Immature natural killer cell (primary cell): ENCODE results near the gene RAPGEF2. TPM values are rescaled to one million over a fixed set of nuclear protein-coding genes. Genes with fewer than 3 reads are reported as not detected.
"Not testable (repeated sequence)": the region's sequence is repeated elsewhere in the genome, so short reads cannot be mapped to it uniquely, and the experiment has no call there.

Experiments used
- DNase-seq, 3 donors: peaks; one replicate each; pipeline ENCODE4 v3.0.0; 2022; ENCODE audit warnings: mixed read lengths in 1 of 3
- H3K27ac Mint-ChIP-seq, 6 donors: one replicate each; pipeline ENCODE4 v1.8.0; 2020; ENCODE audit warnings: mixed read lengths in 6 of 6, mild to moderate bottlenecking in 5 of 6, inconsistent platforms in 4 of 6, moderate library complexity in 3 of 6
- H3K27me3 Mint-ChIP-seq, 3 donors: one replicate each; pipeline ENCODE4 v1.8.0; 2020 to 2021; ENCODE audit warnings: low read depth in 3 of 3, mild to moderate bottlenecking in 3 of 3, mixed read lengths in 3 of 3, moderate library complexity in 3 of 3, inconsistent platforms in 1 of 3
- H3K36me3 Mint-ChIP-seq, 3 donors: one replicate each; pipeline ENCODE4 v1.8.0; 2020; ENCODE audit warnings: mixed read lengths in 3 of 3, inconsistent platforms in 2 of 3, mild to moderate bottlenecking in 2 of 3
- H3K4me1 Mint-ChIP-seq, 2 donors: one replicate each; pipeline ENCODE4 v1.8.0; 2020; ENCODE audit warnings: inconsistent platforms in 2 of 2, mild to moderate bottlenecking in 2 of 2, mixed read lengths in 2 of 2, moderate library complexity in 1 of 2
- H3K4me3 Mint-ChIP-seq, 5 donors: one replicate each; pipeline ENCODE4 v1.8.0; 2020; ENCODE audit warnings: mild to moderate bottlenecking in 5 of 5, mixed read lengths in 5 of 5, inconsistent platforms in 3 of 5, moderate library complexity in 3 of 5
- H3K9me3 Mint-ChIP-seq, 6 donors: one replicate each; pipeline ENCODE4 v1.8.0; 2020; ENCODE audit warnings: mild to moderate bottlenecking in 6 of 6, mixed read lengths in 6 of 6, inconsistent platforms in 4 of 6, moderate library complexity in 3 of 6
- polyA plus RNA-seq, 3 donors: library from polyadenylated mRNA; unstranded; fragments of 300-500 nt; fragmentation: Illumina TruSeq; gene quantifications; one replicate each; pipeline ENCODE4 v1.2.3, GENCODE V29; 2021

Gene RAPGEF2
- polyA plus RNA-seq, 3 donors from 2014 or later, result 0.22 to 1.7 (median 0.46) TPM

DNA sequence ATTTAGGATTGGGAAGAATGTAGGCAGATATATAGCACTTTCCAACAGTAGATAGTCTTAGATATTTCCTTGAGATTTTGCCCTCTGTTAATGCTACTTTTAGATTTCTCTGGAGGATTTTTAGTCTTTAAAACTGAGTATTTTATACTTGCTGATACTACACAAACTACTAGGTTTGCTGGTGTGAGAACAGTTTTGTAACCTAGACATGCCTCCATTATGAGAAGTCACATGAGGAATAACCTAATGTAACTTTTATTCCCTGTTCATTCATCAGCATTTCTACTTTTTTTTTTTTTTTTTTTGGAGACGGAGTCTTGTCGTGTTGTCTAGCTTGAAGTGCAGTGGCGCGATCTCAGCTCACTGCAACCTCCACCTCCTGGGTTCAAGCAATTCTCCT, 137.2 kb downstream of the RAPGEF2 start:
- Mint-ChIP-seq H3K9me3 (no peaks in the 10 kb centered on the region), H3K4me3 (no peak overlapping the region), H3K4me1 (peaks cover 17 to 29% of the 10 kb centered on the region in 2 donors), H3K27ac (peak overlapping the region in 1 of 6 donors; percentile 23), H3K27me3 (peaks cover 0 to 1% (median 0%) of the 10 kb centered on the region in 3 donors), H3K36me3 (peaks cover 0 to 7% (median 0%) of the 10 kb centered on the region in 3 donors)
- no peak for DNase-seq

DNA sequence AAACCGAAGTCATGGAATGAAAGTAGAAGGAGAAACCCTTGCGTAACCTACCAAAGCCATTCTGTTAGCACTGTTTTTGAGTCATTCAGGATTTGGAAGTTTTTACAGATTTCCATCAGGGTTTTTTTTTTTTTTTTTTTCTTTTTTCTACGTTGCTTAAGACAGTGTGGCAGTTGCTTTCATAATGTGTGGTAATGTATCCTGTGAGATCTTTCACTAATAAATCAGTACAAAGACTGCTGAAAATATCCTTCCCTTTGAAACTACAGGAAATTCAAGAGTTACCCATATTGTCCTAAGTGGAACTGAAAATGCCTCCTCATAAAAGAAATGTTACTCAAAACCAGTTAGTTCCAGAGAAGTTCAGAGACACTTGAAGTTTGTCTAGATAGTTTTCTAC, 137.8 kb downstream of the RAPGEF2 start:
- no peaks in the 10 kb centered on the region for H3K27me3 Mint-ChIP-seq
- peak overlapping the region in 1 of 6 donors; percentile 20 for H3K27ac Mint-ChIP-seq
- no peak for DNase-seq
- H3K4me1 Mint-ChIP-seq, result peaks cover 17 to 27% of the 10 kb centered on the region in 2 donors
- H3K9me3 Mint-ChIP-seq, result no peaks in the 10 kb centered on the region
- H3K4me3 Mint-ChIP-seq, result no peak overlapping the region
- H3K36me3 Mint-ChIP-seq, result peaks cover 0 to 4% (median 0%) of the 10 kb centered on the region in 3 donors

DNA sequence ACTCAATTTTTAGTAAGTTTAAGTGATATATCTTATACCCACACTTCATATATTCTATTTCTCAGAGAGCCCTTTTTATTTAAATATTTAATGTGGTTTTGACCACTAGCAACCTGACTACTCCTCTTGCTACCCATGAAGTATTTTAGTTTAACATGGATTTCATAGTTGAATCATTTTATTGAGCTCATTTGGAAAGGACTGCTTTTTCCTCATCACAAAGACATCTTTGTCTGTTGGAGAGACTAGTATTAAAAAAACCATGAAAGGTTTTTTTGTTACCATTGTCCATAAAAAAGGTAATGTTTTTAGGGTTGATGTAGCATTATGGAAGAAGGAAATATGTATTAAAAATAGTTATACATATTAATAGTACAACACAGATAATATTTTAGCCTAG, 139.5 kb downstream of the RAPGEF2 start:
- H3K4me3 Mint-ChIP-seq, result no peak overlapping the region
- no peak for DNase-seq
- peaks cover 16 to 22% of the 10 kb centered on the region in 2 donors for H3K4me1 Mint-ChIP-seq
- peaks cover 0 to 6% (median 0%) of the 10 kb centered on the region in 3 donors for H3K36me3 Mint-ChIP-seq
- peaks cover 0 to 1% (median 0%) of the 10 kb centered on the region in 3 donors for H3K27me3 Mint-ChIP-seq
- no peaks in the 10 kb centered on the region for H3K9me3 Mint-ChIP-seq
- H3K27ac Mint-ChIP-seq, result no peak overlapping the region

DNA sequence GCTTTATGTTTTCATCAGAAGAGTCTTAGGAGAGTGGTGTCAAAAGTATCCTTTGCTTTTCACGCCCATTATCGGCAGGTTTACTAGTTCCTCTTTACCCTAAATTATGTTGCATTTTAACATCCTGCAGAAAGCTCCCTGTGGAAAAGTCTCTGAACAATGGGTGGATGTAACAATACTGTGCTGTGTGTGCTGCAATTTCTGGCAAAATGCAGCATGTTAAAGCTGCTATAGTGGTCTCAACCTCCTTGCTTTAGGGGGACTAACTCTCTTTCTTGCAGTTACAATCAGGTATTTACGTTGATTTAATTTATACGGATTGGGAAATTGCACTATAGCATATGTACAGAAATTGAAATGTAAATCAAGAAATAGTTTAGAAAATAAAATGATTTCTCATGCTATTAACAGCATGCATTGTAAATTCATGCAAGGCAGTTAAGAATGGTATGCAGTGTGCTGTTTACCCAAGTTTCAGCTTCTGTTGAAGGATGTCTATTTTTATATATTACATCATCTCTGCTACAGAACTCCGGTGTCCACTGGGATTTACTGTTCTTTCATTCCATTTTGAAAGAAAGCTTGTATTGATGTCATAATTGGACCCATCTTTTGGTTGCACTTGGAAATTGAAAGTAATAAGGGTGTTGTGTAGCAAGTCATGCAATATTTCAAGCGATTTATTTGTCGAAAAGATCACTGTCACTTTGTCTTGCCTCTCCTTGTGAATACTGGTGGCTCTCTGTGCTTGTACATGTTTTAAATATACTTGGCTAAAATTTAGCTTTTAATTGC, 145.7 kb downstream of the RAPGEF2 start:
- H3K9me3 Mint-ChIP-seq, result peaks cover 0 to 6% (median 0%) of the 10 kb centered on the region in 6 donors
- no peak for DNase-seq
- peaks cover 15 to 20% of the 10 kb centered on the region in 2 donors for H3K4me1 Mint-ChIP-seq
- H3K27me3 Mint-ChIP-seq, result peaks cover 0 to 2% (median 2%) of the 10 kb centered on the region in 3 donors
- H3K4me3 Mint-ChIP-seq, result no peak overlapping the region
- H3K27ac Mint-ChIP-seq, result no peak overlapping the region
- H3K36me3 Mint-ChIP-seq, result peaks cover 0 to 14% (median 6%) of the 10 kb centered on the region in 3 donors

DNA sequence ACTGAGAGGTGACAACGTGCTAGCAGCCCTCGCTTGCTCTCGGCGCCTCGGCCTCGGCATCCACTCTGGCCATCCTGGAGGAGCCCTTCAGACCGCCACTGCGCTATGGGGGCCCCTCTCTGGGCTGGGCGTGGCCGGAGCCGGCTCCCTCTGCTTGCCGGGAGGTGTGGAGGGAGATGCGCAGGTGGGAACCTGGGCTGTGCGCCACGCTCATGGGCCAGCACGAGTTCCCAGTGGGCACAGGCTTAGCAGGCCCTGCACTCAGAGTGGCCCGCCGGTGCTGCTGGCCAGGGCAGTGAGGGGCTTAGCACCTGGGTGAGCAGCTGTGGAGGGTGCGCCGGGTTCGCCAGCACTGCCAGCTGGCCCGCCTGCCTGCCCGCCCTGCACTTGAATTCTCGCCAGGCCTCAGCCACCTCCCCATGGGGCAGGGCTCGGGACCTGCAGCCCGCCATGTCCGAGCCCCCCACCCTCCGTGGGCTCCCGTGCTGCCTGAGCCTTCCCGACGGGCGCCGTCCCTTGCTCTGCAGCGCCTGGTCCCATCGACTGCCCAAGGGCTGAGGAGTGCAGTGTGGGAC, 148.0 kb downstream of the RAPGEF2 start:
- Mint-ChIP-seq H3K9me3 (peaks cover 0 to 6% (median 0%) of the 10 kb centered on the region in 6 donors), H3K27ac (no peak overlapping the region), H3K27me3 (peaks cover 0 to 2% (median 2%) of the 10 kb centered on the region in 3 donors), H3K4me3 (no peak overlapping the region), H3K4me1 (peaks cover 15 to 20% of the 10 kb centered on the region in 2 donors), H3K36me3 (peaks cover 0 to 10% (median 6%) of the 10 kb centered on the region in 3 donors)
- no peak for DNase-seq

DNA sequence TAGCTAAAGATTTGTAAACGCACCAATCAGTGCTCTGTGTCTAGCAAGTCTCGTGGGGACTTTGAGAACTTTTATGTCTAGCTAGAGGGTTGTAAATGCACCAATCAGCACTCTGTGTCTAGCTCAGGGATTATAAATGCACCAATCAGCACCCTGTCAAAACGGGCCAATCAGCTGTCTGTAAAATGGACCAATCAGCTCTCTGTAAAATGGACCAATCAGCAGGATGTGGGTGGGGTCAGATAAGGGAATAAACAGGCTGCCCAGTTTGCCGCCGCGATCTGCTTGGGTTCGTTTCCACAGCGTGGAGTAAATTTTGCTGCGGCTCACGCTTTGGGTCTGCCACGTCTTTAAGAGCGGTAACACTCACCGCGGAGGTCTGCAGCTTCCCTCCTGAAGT, 148.7 kb downstream of the RAPGEF2 start:
- Mint-ChIP-seq H3K4me1 (peaks cover 15 to 20% of the 10 kb centered on the region in 2 donors), H3K4me3 (peak overlapping the region; percentile 57 to 84 (median 74)), H3K27ac (peak overlapping the region; percentile 64 to 90 (median 78))
- peak in 2 of 3 donors; percentile 5 to 30 for DNase-seq
- not testable (repeated sequence) for H3K27me3 Mint-ChIP-seq, H3K9me3 Mint-ChIP-seq, H3K36me3 Mint-ChIP-seq

DNA sequence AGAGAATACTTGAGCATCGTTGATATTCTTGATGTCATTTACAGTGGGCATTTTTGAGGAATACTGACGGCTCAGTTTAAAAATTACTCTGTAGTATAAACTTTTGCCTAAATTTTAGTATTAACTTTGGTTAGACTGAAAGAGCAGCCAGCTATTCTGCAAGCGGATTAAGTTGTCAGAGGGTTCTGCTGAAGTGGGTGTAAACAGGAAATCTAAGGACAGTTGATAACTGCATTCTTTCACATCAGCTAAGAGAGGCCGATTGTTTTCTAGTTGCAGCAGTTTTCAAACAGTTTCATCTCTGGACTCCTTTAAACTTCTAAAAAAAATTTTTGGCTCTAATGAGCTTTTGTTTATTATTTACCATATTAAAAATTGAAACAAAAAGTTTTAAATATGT, 149.6 kb downstream of the RAPGEF2 start:
- Mint-ChIP-seq H3K4me1 (peaks cover 15 to 20% of the 10 kb centered on the region in 2 donors), H3K9me3 (peaks cover 0 to 6% (median 0%) of the 10 kb centered on the region in 6 donors), H3K27ac (peak overlapping the region in 5 of 6 donors; percentile 37 to 90 (median 76))

DNA sequence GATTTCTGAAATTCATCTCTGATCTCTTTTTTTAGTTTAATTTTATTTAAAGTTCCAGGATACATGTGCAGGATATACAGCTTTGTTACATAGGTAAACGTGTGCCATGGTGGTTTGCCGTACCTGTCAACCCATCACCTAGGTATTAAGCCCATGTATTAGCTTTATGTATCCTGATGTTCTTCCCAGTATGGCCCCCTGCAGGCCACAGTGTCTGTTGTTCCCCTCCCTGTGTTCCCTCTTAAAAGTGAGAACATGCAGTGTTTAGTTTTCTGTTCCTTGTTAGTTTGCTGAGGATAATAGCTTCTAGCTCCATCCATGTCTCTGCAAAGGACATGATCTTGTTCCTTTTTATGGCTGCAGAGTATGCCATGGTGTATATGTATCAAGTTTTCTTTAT, 153.2 kb downstream of the RAPGEF2 start:
- peaks cover 0 to 2% (median 0%) of the 10 kb centered on the region in 3 donors for H3K27me3 Mint-ChIP-seq
- H3K4me1 Mint-ChIP-seq, result peaks cover 15 to 20% of the 10 kb centered on the region in 2 donors
- no peak for DNase-seq
- H3K9me3 Mint-ChIP-seq, result peaks cover 0 to 6% (median 0%) of the 10 kb centered on the region in 6 donors
- H3K36me3 Mint-ChIP-seq, result peaks cover 0 to 7% (median 6%) of the 10 kb centered on the region in 3 donors
- H3K4me3 Mint-ChIP-seq, result no peak overlapping the region
- peak overlapping the region in 1 of 6 donors; percentile 60 for H3K27ac Mint-ChIP-seq

More for the DNA sequence above, 149.6 kb downstream of the RAPGEF2 start:
- DNase-seq, result no peak
- peaks cover 0 to 7% (median 6%) of the 10 kb centered on the region in 3 donors for H3K36me3 Mint-ChIP-seq
- H3K27me3 Mint-ChIP-seq, result peaks cover 0 to 2% (median under 1%) of the 10 kb centered on the region in 3 donors
- peak overlapping the region in 3 of 5 donors; percentile 45 to 80 (median 50) for H3K4me3 Mint-ChIP-seq

DNA sequence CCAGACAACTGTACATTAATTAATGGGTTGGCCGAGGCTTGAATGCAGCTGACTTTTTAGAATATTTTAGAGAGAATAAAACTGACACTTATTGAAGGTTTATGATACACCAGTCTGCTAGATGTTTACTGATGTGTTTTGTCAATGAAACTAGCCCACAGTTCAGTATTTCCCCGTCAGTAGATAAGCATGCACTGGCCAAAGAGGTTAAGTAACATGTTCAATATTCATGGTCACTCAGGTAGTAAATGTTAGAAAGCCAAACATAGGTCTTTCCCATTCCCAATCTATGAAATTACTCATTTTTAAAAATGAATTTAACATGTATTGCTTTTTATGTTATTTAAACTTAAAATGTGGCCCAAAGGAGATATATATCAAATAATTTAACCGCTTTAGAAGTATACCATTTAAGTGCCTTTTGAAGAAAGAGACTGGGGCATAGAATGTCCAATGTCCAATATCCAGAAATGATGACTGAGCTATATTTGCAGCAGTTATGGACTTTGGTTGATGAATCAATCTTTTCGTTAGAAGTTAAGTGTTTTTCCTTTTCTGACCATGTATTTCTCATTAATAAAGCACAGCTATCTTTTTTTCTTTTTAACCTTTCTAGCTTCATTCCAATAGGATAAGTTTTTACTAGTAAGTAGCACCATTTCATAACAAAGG, 156.1 kb downstream of the RAPGEF2 start:
- no peak overlapping the region for H3K27ac Mint-ChIP-seq
- H3K4me3 Mint-ChIP-seq, result no peak overlapping the region
- H3K36me3 Mint-ChIP-seq, result no peaks in the 10 kb centered on the region
- DNase-seq, result no peak
- no peaks in the 10 kb centered on the region for H3K9me3 Mint-ChIP-seq
- H3K27me3 Mint-ChIP-seq, result no peaks in the 10 kb centered on the region
- H3K4me1 Mint-ChIP-seq, result no peaks in the 10 kb centered on the region

DNA sequence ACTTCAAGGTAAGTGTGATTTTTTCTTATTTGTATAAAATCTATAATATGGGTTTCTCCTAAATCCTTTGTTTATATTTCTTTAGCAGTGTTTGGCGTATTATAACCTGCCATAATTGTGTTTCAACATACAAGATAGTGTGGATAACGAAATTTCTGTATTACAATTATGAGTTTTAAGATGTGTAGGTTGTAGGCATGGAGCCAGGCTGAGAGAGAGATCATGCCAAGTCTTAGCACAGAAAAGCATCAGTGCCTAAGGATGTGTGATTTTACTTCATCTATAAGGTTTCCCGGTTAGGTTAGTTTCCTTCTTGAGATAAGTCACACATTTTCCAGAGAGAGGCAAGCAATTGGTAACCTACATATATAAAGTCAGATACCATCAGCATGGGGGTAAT, 161.2 kb downstream of the RAPGEF2 start:
- Mint-ChIP-seq H3K4me1 (no peaks in the 10 kb centered on the region), H3K27ac (no peak overlapping the region), H3K9me3 (no peaks in the 10 kb centered on the region), H3K4me3 (no peak overlapping the region), H3K27me3 (no peaks in the 10 kb centered on the region), H3K36me3 (no peaks in the 10 kb centered on the region)
- DNase-seq, result no peak

DNA sequence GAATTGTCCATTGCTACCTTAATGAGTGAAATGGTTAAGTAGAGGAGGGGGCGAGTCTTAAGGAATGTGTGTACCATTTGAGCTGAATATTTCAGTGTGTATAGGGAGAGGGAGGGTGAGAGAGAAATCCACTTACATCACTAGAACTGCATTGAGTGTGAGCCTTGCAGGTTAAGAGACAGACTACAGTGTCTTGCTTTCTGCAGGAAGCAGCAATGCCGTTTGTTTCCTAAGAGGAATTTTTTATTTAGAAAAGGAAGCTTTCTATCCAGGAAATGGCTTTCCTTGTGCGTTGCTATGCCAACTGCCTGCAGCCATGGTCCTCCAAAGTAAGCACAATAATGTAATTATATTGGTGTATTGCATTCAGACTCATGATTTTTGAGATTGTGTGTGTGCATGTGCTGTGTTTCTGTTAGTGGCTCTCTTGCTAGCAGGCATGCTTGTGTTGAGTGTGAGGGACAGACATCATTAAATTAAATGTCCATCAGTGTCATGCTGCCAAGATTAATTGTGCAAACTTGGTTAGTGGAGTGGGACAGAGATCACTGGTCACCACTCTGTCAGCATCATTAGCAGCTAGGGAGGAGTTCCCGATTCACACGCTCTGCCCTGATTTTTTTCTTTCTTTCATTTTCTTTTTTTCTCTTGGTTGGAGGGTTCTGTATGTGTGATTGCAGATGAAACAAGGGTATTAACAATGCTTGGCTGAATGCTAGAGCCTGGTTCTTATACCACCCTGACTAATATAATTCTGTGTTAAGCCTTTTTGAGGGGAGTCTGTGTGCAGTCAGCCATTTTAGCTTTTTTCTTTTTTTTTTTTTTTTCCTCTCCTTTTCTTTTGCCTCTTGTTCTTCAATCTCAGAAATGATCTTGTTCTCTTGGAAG, 164.3 kb downstream of the RAPGEF2 start:
- no peak overlapping the region for H3K27ac Mint-ChIP-seq
- no peaks in the 10 kb centered on the region for H3K4me1 Mint-ChIP-seq
- no peak overlapping the region for H3K4me3 Mint-ChIP-seq
- DNase-seq, result no peak
- H3K27me3 Mint-ChIP-seq, result no peaks in the 10 kb centered on the region
- no peaks in the 10 kb centered on the region for H3K36me3 Mint-ChIP-seq
- no peaks in the 10 kb centered on the region for H3K9me3 Mint-ChIP-seq

DNA sequence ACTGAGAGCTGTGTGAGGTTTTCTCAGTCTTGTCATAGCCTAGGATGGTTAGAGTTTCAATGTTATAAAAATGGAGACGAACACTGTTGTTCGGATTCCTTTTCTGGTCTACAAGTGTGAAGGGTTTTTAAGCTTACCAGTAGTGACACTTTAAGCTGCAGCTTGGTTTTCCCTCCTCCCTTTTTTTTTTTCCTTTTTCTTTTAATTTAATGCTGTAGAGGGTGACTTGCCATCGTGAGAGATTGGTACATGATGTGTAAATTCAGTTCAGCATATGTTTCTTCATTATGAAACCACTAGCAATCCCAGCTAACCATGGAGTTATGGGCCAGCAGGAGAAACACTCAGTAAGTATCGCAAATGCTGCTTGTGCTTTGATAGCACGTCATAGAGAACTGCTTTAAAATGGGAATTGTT, 165.0 kb downstream of the RAPGEF2 start:
- no peaks in the 10 kb centered on the region for H3K27me3 Mint-ChIP-seq
- no peak for DNase-seq
- H3K36me3 Mint-ChIP-seq, result no peaks in the 10 kb centered on the region
- H3K9me3 Mint-ChIP-seq, result no peaks in the 10 kb centered on the region
- H3K27ac Mint-ChIP-seq, result no peak overlapping the region
- no peaks in the 10 kb centered on the region for H3K4me1 Mint-ChIP-seq
- H3K4me3 Mint-ChIP-seq, result no peak overlapping the region

DNA sequence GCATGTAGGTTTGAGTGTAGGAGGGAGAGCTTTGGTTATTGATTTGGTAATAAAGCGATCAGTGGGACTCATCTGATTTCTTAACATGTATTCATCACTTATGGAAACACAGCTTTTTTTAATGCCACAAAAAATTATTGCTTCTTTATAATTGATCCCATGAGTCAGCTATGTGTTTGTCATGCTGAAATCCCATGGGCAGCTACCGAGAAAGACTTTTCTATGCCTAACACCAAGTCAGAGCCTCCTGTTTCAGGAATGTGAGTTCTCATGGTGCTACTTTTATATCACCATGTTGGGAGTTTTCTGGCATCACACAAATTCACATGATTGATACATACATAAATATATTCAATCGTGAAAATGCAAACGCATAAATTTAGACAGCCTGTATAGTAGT, 165.7 kb downstream of the RAPGEF2 start:
- Mint-ChIP-seq H3K9me3 (no peaks in the 10 kb centered on the region), H3K27ac (no peak overlapping the region)

More for the DNA sequence above, 165.7 kb downstream of the RAPGEF2 start:
- DNase-seq, result no peak
- Mint-ChIP-seq H3K4me1 (no peaks in the 10 kb centered on the region), H3K27me3 (no peaks in the 10 kb centered on the region), H3K36me3 (no peaks in the 10 kb centered on the region), H3K4me3 (no peak overlapping the region)
